IMR-90 (cell line): ENCODE results near the gene TSC2.

Source experiments
- CTCF ChIP-seq: conservative IDR thresholded peaks from 2 replicates; pipeline ENCODE4 v1.5.1; 2012; ENCODE audit warnings: mild to moderate bottlenecking, low read depth, low read length, improper control_type of control experiment
- FOS ChIP-seq: fragments of 150-350 bp; IDR thresholded peaks from 2 replicates; pipeline ENCODE4 v1.6.1; 2016; ENCODE audit warnings: low read depth, low read length
- POLR2A ChIP-seq: IDR thresholded peaks from 2 replicates; pipeline ENCODE4 v1.6.1; 2012; ENCODE audit warnings: mild to moderate bottlenecking, low read depth, low read length
- SMC3 ChIP-seq: fragments of 150-350 bp; IDR thresholded peaks from 2 replicates; pipeline ENCODE4 v1.6.1; 2016; ENCODE audit warnings: low read depth, mild to moderate bottlenecking, antibody characterized with exemption, low read length, moderate library complexity

DNA sequence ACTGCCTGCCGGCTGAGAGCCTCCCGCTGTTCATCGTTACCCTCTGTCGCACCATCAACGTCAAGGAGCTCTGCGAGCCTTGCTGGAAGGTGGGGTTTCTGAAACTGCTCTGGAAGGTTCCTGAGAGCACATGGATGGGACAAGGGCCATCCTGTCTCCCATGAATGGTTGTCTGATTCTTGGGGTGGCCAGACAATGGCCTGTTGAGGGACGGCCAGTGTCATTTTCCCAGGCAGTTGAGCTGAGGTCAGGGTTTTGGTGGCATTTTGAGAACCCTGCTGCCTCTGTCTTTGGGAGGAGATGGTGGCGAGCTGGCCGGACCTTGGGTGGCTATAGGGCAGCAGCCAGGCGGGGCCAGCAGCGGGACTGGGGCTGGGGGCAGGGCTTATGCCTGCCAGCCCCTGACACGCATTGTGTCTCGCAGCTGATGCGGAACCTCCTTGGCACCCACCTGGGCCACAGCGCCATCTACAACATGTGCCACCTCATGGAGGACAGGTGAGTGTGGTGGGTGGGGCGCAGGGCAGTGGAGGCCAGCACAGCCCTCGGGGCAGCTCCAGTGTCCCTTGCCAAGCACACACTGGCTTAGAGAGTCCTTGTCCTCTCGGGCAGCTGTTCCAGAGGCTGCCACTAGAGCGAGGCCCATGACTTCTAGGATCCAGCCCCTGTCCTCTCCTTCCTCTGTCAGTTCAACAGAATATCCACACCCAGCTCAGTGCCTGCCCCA is 9.1 kb downstream of the TSC2 start:
- TF ChIP-seq CTCF: no peak
- TF ChIP-seq SMC3: no peak
- no peak for TF ChIP-seq FOS
- TF ChIP-seq POLR2A: no peak
